ENCODE measurements around the gene MGA.

The MGA gene

DNA sequence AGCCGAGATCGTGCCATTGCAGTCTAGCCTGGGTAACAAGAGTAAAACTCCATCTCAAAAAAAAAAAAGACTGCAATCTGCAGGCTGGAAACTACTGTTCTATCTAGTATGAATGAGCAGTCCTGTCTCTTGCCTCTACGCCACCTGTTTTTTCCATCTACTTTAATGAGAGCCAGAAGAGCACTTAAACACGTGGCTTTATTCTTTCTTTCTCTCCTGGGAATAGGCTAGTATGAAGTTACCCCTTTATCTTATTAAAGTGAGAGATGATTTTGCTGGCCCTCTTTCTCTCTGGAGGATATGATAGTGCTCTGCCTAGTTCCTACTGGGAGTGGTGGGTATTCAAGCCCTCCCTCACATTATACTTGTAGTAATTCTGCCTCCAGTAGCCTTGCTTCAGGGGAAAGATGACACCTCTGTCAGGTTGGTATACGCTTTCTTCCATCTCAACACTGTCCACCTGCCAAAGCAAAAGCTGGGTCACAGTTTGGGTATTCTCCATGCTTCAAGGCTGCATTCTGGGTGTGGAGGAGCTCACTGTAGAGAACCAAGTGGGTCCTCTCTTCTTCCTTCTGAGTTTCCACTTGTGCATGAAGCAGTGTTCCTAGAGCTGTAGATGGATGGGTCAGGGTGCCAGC lies 131.9 kb downstream of the MGA start:
- TF ChIP-seq, protein P1, sequence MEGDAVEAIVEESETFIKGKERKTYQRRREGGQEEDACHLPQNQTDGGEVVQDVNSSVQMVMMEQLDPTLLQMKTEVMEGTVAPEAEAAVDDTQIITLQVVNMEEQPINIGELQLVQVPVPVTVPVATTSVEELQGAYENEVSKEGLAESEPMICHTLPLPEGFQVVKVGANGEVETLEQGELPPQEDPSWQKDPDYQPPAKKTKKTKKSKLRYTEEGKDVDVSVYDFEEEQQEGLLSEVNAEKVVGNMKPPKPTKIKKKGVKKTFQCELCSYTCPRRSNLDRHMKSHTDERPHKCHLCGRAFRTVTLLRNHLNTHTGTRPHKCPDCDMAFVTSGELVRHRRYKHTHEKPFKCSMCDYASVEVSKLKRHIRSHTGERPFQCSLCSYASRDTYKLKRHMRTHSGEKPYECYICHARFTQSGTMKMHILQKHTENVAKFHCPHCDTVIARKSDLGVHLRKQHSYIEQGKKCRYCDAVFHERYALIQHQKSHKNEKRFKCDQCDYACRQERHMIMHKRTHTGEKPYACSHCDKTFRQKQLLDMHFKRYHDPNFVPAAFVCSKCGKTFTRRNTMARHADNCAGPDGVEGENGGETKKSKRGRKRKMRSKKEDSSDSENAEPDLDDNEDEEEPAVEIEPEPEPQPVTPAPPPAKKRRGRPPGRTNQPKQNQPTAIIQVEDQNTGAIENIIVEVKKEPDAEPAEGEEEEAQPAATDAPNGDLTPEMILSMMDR (IDR thresholded peaks at IDR 0.05; ENCODE audit: low read length, missing control alignments) = no peak
- no peak for DNase-seq (ENCODE audit: low read depth)
- no peak overlapping the region for H3K4me3 ChIP-seq (replicated peaks; ENCODE audit: low read depth, low read length)

DNA sequence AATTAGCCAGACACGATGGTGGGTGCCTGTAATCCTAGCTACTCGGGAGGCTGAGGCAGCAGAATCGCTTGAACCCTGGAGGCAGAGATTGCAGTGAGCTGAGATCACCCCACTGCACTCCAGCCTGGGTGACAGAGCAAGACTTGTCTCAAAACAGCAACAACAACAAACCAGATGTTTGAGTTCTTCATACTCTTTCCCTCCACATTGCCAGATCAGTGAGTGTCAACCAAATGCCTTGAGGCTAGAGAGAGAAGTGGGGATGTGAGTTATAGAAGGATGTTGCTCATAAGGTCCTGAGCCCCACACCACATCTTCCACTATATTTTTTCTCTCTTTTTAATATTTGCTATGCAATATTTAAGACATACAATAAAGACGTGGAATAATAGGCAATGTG lies 133.9 kb downstream of the MGA start:
- DNase-seq (ENCODE audit: low read depth) = no peak
- TF ChIP-seq, protein P1 (IDR thresholded peaks at IDR 0.05; ENCODE audit: low read length, missing control alignments) = no peak
- no peak overlapping the region for H3K4me3 ChIP-seq (replicated peaks; ENCODE audit: low read depth, low read length)

DNA sequence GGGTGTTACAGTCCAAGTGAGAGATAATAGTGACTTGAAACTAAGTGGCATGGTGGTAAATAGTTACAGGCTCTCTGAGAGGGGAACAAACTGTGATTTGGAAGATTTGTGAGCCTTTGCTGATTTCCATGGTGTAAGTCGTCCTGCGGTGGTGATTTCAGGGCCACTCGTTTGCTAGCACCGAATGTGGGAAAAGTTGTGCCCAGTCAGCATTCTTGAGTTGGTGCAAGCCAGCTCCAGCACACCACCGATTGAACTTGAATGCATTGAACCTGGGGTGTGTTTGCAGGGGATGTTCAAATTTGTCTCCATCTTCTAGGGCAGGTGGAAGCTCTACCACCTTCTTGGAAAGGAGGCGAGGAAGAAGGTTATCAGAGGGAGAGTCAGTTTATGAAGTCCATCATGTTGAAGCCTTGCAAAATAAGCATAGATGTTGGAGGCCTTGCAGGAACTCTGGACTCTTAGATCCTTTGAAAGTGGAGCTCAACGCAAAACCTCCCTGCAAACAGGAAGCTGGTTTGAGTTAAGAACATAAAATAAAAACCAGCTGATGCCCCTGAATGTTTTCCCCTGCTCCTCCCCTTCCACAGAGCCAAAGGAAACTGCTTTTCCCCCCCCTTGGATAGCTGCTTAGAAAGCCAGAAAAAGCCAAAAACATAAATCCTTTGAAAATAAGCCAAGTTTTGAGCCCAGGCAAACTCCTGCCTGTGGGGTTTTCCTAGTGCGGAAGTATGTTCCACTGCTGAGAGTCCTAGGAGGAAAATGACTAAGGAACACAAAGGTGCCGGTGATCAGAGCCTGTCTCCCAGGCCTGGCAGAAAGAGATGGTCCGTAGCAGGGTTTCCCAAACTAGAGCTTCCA lies 136.0 kb downstream of the MGA start:
- peak; percentile 64 for DNase-seq (ENCODE audit: low read depth)
- no peak overlapping the region for H3K4me3 ChIP-seq (replicated peaks; ENCODE audit: low read depth, low read length)
- TF ChIP-seq, protein P1 (IDR thresholded peaks at IDR 0.05; ENCODE audit: low read length, missing control alignments) = no peak

DNA sequence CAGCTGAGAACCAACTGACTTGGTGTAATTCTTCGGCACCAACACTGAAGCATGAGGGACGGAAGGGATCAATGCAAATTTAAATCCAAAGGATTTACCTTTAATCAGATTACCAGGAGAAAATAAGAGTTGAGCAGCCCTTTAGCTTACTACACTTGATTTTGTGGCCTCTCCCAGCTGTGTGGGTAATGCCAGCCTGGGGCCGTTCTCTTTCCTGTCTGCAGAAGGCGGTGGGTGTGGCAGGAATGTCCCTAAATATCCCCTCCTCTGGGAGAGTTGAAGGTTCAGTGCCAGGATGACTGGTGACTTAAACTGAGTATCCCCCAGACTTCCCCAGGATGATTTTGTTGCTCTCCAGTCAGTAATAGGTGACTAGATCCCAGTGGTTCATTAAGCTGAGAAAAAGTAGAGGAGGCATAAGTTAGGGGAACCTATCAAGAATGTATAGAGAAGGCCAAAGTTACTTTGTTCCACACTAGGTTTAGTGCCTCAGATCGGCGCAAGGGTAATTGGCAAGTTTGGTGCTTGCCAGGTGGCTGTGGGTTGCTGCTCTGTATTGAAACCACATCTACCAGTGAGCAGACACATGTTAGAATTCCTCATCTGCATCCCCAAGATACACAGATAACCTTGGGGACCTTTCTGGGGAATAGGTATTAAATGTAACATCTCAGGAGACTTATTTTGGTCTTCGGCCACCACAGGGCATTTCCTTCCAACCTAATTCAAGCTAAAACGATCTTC lies 137.2 kb downstream of the MGA start:
- TF ChIP-seq, protein P1 (IDR thresholded peaks at IDR 0.05; ENCODE audit: low read length, missing control alignments) = no peak
- DNase-seq (ENCODE audit: low read depth) = no peak
- H3K4me3 ChIP-seq (replicated peaks; ENCODE audit: low read depth, low read length) = no peak overlapping the region

DNA sequence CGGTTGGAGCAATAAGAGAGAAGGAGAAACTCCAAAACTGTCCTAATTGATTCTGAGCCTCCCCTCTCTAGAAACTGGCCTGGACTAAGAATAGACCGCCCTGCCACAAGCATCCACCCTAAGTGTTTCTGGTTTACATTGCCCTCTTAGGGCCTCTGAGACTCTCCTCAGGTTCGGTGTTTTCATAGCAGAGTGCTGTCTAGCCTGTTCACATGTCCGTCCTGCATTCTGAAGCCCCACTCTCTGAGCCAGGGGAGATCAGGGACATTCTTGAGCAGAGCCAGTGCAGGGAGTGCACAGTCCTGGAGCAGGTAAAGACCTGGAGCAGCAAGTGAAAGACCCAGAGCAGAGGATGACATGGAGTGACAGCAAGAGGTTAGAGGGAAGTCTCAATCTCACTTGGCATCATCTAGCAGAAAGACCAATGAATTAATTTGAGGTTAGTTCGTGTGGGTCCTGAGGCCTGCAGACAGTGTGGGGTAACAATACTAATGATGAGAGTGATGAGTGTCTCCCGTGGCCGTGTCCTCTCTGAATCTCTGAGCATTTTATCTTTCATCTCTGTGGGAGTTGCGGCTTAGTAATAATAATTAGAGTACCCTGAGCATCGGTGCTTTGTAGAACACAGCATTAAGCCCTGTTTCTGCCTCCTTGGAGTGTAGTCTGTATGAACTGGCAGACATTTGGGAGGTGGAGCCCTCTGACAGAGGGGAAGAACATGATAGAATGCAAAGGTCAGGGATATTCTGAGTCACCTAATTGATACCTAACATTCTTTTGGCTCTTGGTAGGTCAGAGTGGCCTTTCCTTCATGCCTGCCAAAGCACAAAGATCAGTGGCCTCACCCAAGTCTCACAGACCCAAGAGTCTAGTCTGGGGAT lies 138.6 kb downstream of the MGA start:
- DNase-seq (ENCODE audit: low read depth) = no peak
- TF ChIP-seq, protein P1 (IDR thresholded peaks at IDR 0.05; ENCODE audit: low read length, missing control alignments) = no peak
- no peak overlapping the region for H3K4me3 ChIP-seq (replicated peaks; ENCODE audit: low read depth, low read length)

DNA sequence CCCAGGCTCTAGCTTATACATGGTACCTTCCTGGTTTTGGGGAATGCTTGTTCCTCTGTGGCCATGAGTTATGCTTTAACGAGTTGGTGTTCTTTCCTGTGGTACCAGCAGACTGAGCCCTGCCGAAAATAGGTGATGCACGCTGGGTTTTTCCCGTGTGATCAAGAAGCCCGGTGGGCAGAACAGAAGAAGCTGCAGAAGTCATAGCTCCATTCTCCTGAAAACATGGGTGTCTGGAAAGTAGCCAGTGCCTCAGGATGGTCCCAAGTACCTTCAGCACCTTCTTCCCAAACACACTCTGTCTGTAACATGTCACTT lies 139.2 kb downstream of the MGA start:
- TF ChIP-seq, protein P1 (IDR thresholded peaks at IDR 0.05; ENCODE audit: low read length, missing control alignments) = no peak
- DNase-seq (ENCODE audit: low read depth) = no peak
- H3K4me3 ChIP-seq (replicated peaks; ENCODE audit: low read depth, low read length) = no peak overlapping the region
